LNCaP clone FGC (cell line): ENCODE measurements around the gene GAN.
A peak's percentile ranks its signal among the peaks of the same experiment; 100 is the strongest.

Experiments used
- DNase-seq: peaks from one replicate; pipeline ENCODE4 v3.0.0-alpha.2; 2011; ENCODE audit warnings: low read depth
- H3K4me3 ChIP-seq: 2 replicates; pipeline ENCODE4 v1.5.1; 2011; ENCODE audit warnings: mild to moderate bottlenecking, low read depth, low read length, control low read depth
- TF ChIP-seq, protein P1 (sequence below): IDR thresholded peaks from 2 replicates; pipeline ENCODE4 v1.5.1; 2012; ENCODE audit warnings: mild to moderate bottlenecking; ENCODE audit not compliant: control insufficient read depth, insufficient read depth; ENCODE audit errors: extremely low read depth

Gene GAN

DNA sequence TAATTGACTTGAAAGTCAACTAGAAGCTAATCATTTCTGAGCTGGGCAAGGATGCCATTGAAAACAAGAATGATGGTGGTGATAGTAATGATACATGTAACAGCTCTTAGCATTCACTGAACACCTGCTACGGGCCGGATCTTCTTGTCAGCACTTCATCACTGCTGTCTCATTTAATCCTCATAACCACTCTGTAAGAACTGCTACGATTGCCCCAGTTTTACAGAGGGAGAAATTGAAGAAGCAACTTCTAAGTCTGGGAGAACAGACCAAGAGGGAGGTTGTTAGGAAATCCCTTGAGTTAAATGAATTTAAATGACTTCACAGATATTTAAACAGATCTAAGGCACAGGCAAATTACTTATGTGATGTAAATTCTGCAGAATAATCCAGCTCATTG, 7.0 kb upstream of the GAN start:
- no peak overlapping the region for H3K4me3 ChIP-seq
- DNase-seq, result no peak
- TF ChIP-seq, protein P1, sequence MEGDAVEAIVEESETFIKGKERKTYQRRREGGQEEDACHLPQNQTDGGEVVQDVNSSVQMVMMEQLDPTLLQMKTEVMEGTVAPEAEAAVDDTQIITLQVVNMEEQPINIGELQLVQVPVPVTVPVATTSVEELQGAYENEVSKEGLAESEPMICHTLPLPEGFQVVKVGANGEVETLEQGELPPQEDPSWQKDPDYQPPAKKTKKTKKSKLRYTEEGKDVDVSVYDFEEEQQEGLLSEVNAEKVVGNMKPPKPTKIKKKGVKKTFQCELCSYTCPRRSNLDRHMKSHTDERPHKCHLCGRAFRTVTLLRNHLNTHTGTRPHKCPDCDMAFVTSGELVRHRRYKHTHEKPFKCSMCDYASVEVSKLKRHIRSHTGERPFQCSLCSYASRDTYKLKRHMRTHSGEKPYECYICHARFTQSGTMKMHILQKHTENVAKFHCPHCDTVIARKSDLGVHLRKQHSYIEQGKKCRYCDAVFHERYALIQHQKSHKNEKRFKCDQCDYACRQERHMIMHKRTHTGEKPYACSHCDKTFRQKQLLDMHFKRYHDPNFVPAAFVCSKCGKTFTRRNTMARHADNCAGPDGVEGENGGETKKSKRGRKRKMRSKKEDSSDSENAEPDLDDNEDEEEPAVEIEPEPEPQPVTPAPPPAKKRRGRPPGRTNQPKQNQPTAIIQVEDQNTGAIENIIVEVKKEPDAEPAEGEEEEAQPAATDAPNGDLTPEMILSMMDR, result no peak

DNA sequence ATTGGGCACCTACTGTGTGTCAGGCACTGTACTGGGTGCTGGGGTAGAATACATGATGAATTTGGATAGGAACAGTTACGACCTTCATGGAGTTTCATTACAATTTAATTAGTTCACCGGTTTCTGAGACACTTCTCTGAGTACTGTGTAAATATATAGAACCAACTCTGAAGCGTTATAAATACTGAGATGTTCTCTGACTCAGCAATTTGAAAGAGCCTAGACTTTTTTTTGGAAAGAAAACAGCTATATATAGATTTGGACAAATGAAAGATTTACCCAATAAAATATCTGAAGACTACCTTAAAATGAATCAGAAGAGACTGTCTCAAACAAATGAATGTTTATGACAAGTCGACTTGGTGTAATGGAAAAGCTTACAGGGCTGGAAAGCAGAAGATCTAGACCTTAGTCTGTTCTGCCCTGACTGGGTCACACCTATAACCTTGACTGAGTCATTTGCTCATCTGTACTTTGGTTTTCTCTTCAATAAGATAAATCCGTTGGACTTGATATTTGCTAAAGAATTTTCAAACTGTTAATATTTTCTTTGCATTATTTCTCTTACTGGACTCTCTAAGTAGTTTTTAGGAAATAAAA, 4.6 kb upstream of the GAN start:
- no peak for DNase-seq
- TF ChIP-seq, protein P1, result no peak
- no peak overlapping the region for H3K4me3 ChIP-seq

DNA sequence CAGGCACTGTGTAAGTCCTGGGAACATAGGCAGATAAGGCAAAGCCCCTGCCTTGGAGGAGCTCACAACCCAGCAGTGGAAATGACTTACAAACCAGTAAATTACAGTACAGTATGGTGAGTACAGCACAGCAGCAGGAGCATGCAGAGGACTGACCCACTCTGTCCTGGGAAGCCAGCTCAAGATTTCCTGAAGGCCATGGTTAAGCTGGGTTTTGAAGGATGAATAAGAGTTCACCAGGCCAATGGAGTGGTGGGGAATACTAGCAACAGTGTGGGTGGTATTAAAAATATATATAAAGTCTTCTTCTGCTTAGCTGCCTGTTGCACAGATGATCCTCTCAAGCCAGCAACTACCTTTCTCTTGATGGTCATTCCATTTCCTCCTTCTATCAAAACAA, 3.0 kb upstream of the GAN start:
- H3K4me3 ChIP-seq, result no peak overlapping the region
- TF ChIP-seq, protein P1, result no peak
- DNase-seq, result no peak

DNA sequence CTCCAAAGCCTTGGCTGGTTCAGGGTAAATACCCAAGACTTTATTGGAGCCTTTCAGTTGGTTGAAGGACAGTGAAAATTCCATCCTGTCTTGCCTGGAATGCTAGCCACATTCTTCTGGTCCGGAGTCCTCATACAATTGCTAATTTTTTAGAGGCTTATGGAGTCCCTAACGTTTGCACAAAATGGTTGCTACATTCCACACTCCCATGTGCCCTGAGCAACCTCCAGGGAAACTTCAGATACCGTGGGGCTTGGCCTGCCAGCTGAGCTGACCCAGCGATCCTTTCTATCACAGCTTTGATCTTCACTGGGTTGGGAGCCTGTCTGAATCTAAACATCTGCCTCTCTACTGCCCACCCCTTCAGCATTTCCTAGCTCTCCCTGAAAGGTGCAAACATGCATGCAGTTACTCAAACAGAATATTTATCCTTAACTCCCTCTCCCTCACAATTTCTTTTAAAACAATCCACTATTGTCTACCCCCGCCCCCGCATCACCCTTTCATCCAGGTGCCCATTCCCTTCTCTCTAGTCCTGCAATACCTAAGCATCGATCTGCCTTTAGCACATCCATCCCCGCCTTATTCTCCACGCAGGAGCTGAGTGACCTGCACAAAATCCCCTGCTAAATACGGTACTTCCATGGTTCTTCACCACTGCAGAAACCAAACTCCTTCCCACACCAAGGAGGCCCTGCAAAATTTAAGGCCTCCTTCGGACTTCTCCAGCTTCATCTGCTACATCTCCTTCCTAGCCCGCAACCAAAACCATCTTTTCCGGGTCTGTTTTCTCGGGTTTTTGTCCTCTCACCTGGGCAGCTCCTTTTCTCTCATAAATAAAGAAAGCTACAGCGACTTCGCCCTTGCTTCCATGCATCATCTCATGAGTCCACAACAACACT, 810 bp upstream of the GAN start:
- DNase-seq, result no peak

DNA sequence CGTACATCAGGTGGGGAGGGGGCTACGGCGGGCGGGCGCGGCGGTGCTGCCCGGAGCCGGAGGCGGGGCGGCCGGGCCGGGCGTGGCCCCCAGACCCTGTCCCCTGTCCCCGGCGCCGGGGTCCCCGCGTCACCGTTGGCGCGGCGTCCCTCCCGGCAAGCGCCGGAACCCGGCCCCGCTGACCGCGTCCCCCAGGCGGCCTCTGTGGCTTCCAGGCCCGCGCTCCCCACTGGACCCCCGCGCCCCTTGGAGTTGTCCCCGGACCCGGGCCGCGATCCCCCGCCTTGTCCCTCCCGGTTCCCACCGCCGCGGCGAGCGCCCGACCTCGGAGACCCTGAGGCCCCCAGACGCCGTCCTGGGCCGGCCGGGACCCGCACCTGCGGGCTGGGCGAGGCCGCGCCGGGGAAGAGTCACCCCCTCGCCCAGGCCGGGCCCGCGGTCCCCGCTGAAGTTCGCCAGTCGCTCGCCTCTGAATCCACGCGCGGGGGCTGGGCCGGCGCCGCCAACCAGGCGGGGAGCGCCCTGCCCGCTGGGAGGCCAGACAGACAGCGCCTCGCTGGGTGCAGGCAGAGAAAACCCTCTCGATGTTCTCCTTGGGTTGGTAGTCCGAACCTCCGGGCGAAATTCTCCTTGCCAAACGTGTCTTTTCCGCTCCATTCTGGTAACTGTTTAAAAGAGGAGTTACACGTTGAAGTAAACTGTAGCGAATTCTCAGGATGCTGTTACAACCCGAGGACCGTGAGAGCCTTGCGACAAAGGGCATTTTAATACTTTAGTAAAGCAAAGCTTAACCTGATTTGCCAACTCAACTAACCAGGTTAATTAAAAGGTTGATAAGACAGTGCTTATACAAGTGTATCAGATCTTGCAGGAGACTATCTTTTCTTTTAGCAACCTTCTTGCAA, 761 bp downstream of the GAN start:
- TF ChIP-seq, protein P1, result peak; percentile 24
- H3K4me3 ChIP-seq, result peak overlapping the region; percentile 84
- no peak for DNase-seq

More for the DNA sequence above, 810 bp upstream of the GAN start:
- peak overlapping the region; percentile 84 for H3K4me3 ChIP-seq
- TF ChIP-seq, protein P1, result no peak

DNA sequence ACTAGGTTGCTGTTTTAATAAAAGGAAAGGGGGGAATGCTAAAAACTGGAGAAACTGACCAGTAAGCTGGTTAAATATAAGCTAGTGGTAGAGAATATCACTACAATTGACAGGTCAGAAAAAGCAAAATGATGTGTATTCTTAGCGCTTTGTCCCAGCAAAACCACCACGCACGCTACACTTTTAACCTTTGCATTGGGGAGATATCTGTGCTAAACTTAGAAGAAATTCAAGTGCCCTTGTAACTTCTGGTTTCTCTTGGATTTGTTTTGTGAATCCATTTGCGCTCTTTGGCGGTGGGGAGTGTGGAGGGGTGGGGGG, 1.4 kb downstream of the GAN start:
- DNase-seq, result no peak
- TF ChIP-seq, protein P1, result no peak
- H3K4me3 ChIP-seq, result peak overlapping the region; percentile 84
